NCI-H2029 treated with DMSO at 0.1 percent for 48 hours (cell line): ENCODE data around the gene COA6.
"Not testable (repeated sequence)": the region's sequence is repeated elsewhere in the genome, so short reads cannot be mapped to it uniquely, and the experiment has no call there.

Experiments used
- DNase-seq: peaks from one replicate; lab custom pipeline; 2025; lab: John Stamatoyannopoulos, UW

The COA6 gene

GRCh38 chr1:234373064-234373958 is at the start of gene COA6:
Gene COA6 (plus strand): TSS chr1:234373456. CDS start chr1:234373467, 11 bp downstream.
- peak; percentile 83 for DNase-seq

GRCh38 chr1:234324821-234325220 is 48.4 kb upstream of the COA6 start:
- no peak for DNase-seq

DNA sequence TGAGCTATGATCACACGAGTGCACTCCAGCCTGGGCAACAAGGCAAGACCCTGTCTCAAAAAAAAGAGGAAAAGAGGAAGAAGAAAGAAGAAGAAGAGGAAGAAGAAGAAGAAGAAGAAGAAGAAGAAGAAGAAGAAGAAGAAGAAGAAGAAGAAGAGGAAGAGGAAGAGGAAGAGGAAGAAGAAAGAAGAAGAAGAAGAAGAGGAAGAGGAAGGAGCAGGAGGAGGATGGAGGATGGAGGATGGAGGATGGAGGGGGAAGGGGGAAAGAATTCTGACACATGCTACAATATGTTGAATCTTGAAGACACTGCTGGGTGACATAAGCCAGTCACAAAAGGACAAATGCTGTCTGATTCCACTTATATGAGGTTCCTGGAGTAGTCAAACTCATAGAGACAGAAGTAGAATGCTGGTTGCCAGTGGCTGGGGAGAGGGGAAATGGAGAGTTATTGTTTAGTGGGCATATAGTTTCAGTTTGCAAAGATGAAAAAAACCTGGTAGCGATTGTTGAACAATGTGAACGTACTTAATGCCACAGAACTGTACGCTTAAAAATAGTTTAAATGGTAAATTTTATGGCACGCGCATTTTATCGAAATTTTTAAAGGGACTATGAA is 47.3 kb upstream of the COA6 start:
- DNase-seq = no peak

GRCh38 chr1:234326497-234327366 is 46.5 kb upstream of the COA6 start:
- DNase-seq = peak; percentile 35

GRCh38 chr1:234327577-234328164 is 45.6 kb upstream of the COA6 start:
- DNase-seq = no peak

- DNase-seq = no peak
Measured at GRCh38 chr1:234330843-234331215, 42.4 kb upstream of the COA6 start.

GRCh38 chr1:234331507-234331906 is 41.7 kb upstream of the COA6 start:
- DNase-seq = no peak

DNA sequence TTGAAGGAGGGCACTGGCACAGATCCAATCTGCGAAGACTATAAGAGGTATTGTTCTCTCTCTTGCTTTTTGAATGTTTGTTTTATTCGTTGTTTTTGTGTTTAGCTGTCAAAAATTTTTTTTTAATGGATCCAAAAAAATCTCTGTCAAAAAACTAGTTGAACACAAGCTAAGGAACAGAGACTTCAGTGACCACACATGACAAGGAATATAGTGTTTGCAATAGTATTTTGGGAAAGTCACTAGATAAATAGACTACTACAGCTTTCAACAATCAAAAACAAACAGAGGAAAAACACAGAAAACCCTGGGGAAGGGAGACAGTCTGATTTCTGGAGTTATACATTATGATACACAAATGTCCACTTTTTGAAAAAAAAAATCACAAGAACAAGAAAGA is 36.9 kb upstream of the COA6 start:
- no peak for DNase-seq

GRCh38 chr1:234337233-234337632 is 36.0 kb upstream of the COA6 start:
- DNase-seq = no peak

- no peak for DNase-seq
Measured at GRCh38 chr1:234340528-234340927, 32.7 kb upstream of the COA6 start.

- DNase-seq = no peak
Measured at GRCh38 chr1:234342774-234343173, 30.5 kb upstream of the COA6 start.

DNA sequence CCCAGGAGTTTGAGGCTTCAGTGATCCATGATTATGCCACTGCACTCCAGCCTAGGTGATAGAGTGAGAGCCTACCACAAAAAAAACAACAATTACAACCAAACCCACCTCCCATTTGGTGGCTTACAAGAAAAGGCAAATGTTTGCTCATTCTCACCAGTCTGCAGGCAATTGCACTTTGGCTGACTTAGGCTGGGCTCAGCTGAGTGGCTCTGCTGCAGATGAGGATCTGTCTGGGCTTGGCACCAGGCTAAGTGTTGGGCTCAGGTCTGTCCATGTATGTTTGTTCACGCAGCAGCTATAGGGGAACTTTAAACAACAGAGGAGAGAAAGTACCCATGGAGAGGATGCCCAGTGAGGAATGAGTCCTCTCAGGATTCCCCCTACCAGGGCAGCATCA is 28.0 kb upstream of the COA6 start:
- no peak for DNase-seq

- no peak for DNase-seq
Measured at GRCh38 chr1:234348964-234349363, 24.3 kb upstream of the COA6 start.

DNA sequence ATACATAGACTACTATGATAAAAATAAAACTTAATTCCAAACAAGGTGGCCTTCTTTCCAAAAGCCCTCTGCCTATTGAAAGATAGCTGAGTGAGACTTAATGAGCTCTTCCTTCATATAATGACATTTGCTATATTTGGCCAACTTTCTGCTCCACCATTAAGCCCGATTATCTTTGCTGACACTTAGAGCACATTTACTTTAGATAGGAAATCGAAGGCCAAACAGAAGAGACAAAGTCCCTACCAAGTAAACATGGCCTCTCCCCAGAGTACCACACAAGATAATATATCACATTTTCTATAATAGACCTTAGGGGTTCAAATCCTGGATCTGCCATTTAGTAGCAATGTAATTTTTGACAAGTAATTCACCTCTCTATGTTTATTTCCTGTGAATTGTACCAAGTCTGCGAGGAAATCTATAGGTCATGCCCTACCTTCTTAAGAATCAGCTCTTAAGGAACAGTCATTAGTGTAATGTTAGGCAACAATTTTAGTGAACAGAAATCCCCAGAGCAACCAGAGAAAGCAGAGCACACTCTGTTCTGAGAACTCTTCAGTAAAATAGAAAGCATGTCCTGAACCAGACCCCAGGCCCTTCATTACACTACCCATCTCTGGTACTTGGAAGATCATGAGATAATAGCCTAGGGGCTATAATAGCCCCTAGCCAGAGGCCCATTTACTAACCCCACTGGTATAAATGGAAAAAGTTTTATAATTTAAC is 17.3 kb upstream of the COA6 start:
- DNase-seq = no peak

GRCh38 chr1:234356615-234357269 is 16.5 kb upstream of the COA6 start:
- not testable (repeated sequence) for DNase-seq

GRCh38 chr1:234357831-234358230 is 15.4 kb upstream of the COA6 start:
- no peak for DNase-seq

- DNase-seq = no peak
Measured at GRCh38 chr1:234361102-234361603, 12.1 kb upstream of the COA6 start.

GRCh38 chr1:234362558-234362957 is 10.7 kb upstream of the COA6 start:
- no peak for DNase-seq

DNA sequence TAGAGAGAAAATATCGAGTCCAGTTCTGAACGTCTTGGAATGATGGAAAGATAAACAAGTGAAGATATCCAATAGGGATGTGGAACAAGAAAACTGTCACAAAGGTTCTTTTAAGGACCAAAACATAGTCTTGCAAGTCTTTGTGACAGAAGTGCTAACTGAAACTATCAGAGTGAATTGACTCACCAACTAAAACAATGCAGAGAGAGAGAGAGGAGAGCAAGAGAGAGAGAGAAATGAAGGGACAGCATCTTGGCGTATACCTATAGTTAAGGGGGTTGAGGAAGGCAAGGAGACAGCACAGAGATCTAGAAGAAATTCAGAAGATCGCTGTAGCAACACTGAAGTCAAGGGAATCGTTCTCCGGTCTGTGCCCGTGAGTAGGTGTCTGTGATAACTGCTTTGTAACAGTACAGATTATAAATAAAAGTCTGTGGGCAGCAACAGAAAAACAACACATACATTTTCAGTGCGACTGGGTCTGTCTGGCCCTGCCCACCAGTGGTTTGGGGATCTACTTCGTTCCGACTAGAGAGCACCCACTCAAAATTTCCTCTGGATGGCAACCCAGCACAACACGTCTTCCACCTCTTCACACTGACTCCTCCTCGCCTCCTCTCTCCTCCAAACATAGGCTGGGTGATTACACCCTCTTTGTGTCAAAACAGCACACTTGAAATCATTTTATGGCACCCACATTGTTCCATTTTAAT is 4.8 kb upstream of the COA6 start:
- no peak for DNase-seq

DNA sequence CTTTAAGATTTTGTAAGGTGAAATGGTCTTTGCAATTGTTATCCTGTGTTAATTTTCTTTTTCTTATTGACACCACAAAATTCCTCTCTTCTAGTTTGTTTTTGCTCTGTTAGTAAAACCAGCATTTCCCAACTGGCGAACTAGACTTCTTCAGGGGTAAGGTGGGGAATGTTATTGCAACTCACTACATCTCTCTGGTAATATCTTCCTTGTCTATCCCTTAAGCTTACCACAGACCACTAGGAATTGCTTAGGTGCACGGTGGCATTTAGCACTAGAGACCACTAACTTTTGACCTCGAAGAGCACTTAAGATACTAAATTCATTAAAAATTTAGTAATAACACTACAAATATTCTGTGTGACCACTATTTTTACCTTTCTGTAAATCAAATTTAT is 4.2 kb upstream of the COA6 start:
- no peak for DNase-seq
